Measurements from ENCODE around the gene RPL14. TPM values are rescaled to one million over a fixed set of nuclear protein-coding genes. Genes with fewer than 3 reads are reported as not detected.

RPL14 gene
- total RNA-seq, 2 experiments from 2014 or later: 3,410 to 3,594 TPM

DNA sequence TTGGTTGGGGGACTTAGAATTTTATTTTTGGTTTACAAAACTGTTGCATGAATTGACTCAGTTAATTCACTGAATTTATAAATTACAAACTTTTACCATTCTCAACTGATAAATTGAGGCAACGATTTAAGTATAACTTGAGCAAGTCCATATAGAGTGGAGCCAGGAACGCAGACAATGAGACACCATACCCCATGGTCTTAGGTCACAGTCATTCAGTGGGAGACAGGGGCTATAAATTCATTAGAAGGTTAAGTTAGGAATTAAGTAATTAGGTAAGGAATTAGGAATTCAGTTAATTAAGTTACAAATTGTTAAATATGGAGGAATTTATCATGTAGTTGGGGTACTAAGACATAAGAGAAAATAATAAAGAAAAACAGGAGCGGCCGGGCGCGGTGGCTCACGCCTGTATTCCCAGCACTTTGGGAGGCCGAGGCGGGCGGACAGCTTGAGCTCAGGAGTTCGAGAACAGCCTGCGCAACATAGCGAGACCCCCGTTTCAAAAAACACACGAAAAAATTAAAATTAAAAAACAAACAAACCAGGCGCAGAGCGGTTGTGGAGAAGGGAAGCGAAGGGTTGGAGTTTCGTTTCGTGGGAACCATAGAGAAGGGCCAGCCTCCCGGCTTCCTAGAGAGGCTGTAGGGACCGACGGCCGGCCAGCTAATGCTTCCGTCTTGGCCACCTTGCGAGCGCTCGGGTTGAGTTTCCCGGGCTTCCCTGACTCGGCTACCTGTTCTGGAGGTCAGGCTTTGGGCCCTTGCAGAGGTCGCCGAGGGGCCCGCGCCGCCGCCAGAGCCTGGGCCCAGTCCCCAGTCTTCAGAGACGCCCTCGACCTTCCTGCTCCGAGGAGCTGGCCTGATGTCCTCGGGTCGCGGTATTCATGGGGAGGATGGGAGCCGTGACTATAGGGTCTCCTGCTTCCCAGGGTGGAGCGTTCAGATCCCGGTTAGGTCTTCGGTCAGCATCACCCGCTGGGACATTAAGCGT, 19.6 kb downstream of the RPL14 start, which contains the start of gene ZNF619:
ZNF619 (plus strand) TSS at position 645 of the 993 bp plus-strand sequence. CDS start 858 bp downstream, outside the sequence.
- Mint-ChIP-seq H3K9me3 (no peaks in the 10 kb centered on the region), H3K4me1 (ENCODE audit: low read depth) (peaks cover 19% of the 10 kb centered on the region), H3K36me3 (ENCODE audit: low read depth) (peaks cover 3% of the 10 kb centered on the region), H3K27me3 (no peaks in the 10 kb centered on the region), H3K4me3 (peak within 1 kb of the TSS; percentile 82), H3K27ac (peak within 1 kb of the TSS; percentile 87)
- intact Hi-C loops (cut with micrococcal nuclease): no loop called here
- TF ChIP-seq, protein P1, sequence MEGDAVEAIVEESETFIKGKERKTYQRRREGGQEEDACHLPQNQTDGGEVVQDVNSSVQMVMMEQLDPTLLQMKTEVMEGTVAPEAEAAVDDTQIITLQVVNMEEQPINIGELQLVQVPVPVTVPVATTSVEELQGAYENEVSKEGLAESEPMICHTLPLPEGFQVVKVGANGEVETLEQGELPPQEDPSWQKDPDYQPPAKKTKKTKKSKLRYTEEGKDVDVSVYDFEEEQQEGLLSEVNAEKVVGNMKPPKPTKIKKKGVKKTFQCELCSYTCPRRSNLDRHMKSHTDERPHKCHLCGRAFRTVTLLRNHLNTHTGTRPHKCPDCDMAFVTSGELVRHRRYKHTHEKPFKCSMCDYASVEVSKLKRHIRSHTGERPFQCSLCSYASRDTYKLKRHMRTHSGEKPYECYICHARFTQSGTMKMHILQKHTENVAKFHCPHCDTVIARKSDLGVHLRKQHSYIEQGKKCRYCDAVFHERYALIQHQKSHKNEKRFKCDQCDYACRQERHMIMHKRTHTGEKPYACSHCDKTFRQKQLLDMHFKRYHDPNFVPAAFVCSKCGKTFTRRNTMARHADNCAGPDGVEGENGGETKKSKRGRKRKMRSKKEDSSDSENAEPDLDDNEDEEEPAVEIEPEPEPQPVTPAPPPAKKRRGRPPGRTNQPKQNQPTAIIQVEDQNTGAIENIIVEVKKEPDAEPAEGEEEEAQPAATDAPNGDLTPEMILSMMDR (IDR thresholded peaks at IDR 0.05): no peak
- ATAC-seq (peak; percentile 87), DNase-seq (peak; percentile 60)
- ChIA-PET CTCF (interaction anchor here (0.6 to 0.8 kb wide), 2 partner anchors 29 to 47 kb away, joined by 3 read pairs; partner anchors contain the start of gene ZNF620), POLR2A (interaction anchor here (0.8 to 3.9 kb wide), 8 partner anchors 10 to 48 kb away, joined by 3 to 26 read pairs (median 6); partner anchors contain the start of genes RPL14 and ZNF621)

DNA sequence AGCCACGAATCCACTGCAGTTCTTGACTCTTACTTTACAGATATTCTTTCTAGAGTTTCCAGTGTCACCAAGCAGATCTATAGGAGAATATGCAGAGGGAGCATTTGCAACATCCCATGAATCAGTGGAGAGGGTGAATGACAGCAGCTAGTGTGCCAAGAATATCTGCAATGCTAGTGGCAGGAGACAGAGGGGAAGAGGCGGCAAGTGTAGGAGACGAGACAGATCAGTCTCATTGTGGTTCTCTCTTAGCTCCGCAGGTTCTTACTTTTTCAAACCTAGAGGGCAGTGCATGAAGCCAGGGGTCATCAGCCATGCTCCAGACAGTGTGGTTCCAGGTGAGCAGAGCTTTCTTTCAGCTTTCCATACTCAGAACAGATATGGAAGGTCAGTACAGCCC, 20.5 kb downstream of the RPL14 start:
- ATAC-seq (no peak), DNase-seq (no peak)
- POLR2A ChIA-PET: interaction anchor here (1.2 to 3.9 kb wide), 6 partner anchors 9 to 47 kb away, joined by 3 to 26 read pairs (median 7); partner anchors contain the start of genes RPL14 and ZNF621
- H3K27ac Mint-ChIP-seq: peak overlapping the region; percentile 87
- no peaks in the 10 kb centered on the region for H3K9me3 Mint-ChIP-seq
- CTCF ChIA-PET: interaction anchor here (0.6 to 1.1 kb wide), 3 partner anchors 28 to 102 kb away, joined by 3 read pairs; partner anchors contain the start of gene ZNF620
- H3K4me3 Mint-ChIP-seq: peak overlapping the region; percentile 82
- H3K4me1 Mint-ChIP-seq (ENCODE audit: low read depth): peaks cover 19% of the 10 kb centered on the region
- TF ChIP-seq, protein P1 (IDR thresholded peaks at IDR 0.05): no peak
- peaks cover 8% of the 10 kb centered on the region for H3K36me3 Mint-ChIP-seq (ENCODE audit: low read depth)
- H3K27me3 Mint-ChIP-seq: no peaks in the 10 kb centered on the region
- intact Hi-C loops (cut with micrococcal nuclease): no loop called here

DNA sequence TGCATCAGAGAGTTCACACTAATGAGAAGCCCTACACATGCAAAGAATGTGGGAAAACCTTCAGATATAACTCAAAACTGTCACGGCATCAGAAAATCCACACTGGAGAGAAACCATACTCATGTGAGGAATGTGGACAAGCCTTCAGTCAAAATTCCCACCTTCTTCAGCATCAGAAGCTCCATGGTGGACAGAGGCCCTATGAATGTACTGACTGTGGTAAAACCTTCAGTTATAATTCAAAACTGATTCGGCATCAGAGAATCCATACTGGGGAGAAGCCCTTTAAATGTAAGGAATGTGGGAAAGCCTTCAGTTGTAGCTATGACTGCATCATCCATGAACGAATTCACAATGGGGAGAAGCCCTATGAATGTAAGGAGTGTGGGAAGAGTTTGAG, 30.0 kb downstream of the RPL14 start:
- TF ChIP-seq, protein P1 (IDR thresholded peaks at IDR 0.05): no peak
- H3K4me1 Mint-ChIP-seq (ENCODE audit: low read depth): peaks cover 2% of the 10 kb centered on the region
- H3K27ac Mint-ChIP-seq: no peak overlapping the region
- CTCF ChIA-PET: no interaction called here
- H3K4me3 Mint-ChIP-seq: no peak overlapping the region
- POLR2A ChIA-PET: interaction anchor here (1.4 kb wide), 1 partner anchor 9 kb away, joined by 7 read pairs; no protein-coding TSS in a partner anchor
- H3K27me3 Mint-ChIP-seq: no peaks in the 10 kb centered on the region
- DNase-seq: no peak
- intact Hi-C loops (cut with micrococcal nuclease): no loop called here
- H3K9me3 Mint-ChIP-seq: peaks cover 23% of the 10 kb centered on the region
- peaks cover 47% of the 10 kb centered on the region for H3K36me3 Mint-ChIP-seq (ENCODE audit: low read depth)
- no peak for ATAC-seq

DNA sequence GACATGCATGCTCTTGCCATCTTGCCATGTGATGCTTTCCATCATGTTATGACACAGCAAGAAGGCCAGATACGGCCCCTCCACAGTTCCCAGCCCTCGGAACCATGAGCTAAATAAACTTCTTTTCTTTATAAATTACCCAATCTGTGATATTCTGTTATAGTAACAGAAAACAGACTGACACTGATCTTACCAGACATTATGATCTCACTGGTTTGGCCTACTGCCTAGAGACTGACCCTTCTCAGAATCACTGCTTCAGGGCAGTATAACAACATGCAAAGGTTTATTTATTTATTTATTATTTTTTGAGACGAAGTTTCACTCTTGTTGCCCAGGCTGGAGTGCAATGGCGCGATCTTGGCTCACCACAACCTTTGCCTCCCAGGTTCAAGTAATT, 33.8 kb downstream of the RPL14 start:
- intact Hi-C loops (cut with micrococcal nuclease): no loop called here
- peaks cover 29% of the 10 kb centered on the region for H3K36me3 Mint-ChIP-seq (ENCODE audit: low read depth)
- POLR2A ChIA-PET: no interaction called here

More for the DNA sequence above, 33.8 kb downstream of the RPL14 start:
- no peak overlapping the region for H3K4me3 Mint-ChIP-seq
- H3K27ac Mint-ChIP-seq: no peak overlapping the region
- ATAC-seq: no peak
- CTCF ChIA-PET: no interaction called here
- peaks cover 20% of the 10 kb centered on the region for H3K9me3 Mint-ChIP-seq
- H3K27me3 Mint-ChIP-seq: no peaks in the 10 kb centered on the region
- no peaks in the 10 kb centered on the region for H3K4me1 Mint-ChIP-seq (ENCODE audit: low read depth)
- TF ChIP-seq, protein P1 (IDR thresholded peaks at IDR 0.05): no peak
- no peak for DNase-seq
